ENCODE data around the gene CDC45.

Gene CDC45

GRCh38 chr22:19520566-19521305 is 41.0 kb downstream of the CDC45 start:
- Histone ChIP-seq H3K9me3 (ENCODE audit: control insufficient read depth in 5 of 5, low read length in 5 of 5) (no peaks in the 10 kb centered on the region), H3K36me3 (ENCODE audit: control insufficient read depth in 5 of 5, insufficient read depth in 5 of 5, low read length in 5 of 5) (peaks cover 0 to 10% (median 0%) of the 10 kb centered on the region in 5 donors), H3K9ac (ENCODE audit: low read length in 5 of 5) (peak overlapping the region in 2 of 5 donors; percentile 16 to 90), H3K4me3 (ENCODE audit: low read depth in 1 of 5, low read length in 5 of 5) (peak overlapping the region; percentile 5 to 79 (median 67)), H3K27ac (ENCODE audit: low read depth, low read length) (peak overlapping the region; percentile 88), H3K27me3 (ENCODE audit: control insufficient read depth in 5 of 5, insufficient read depth in 4 of 5, low read length in 5 of 5) (peaks cover 14 to 35% (median 24%) of the 10 kb centered on the region in 5 donors), H3K4me1 (ENCODE audit: control insufficient read depth in 5 of 5, insufficient read depth in 5 of 5, low read length in 5 of 5) (peaks cover 0 to 37% (median 13%) of the 10 kb centered on the region in 5 donors)

- Histone ChIP-seq H3K4me1 (ENCODE audit: control insufficient read depth in 5 of 5, insufficient read depth in 5 of 5, low read length in 5 of 5) (peaks cover 2 to 53% (median 19%) of the 10 kb centered on the region in 5 donors), H3K9me3 (ENCODE audit: control insufficient read depth in 5 of 5, low read length in 5 of 5) (no peaks in the 10 kb centered on the region), H3K27me3 (ENCODE audit: control insufficient read depth in 5 of 5, insufficient read depth in 4 of 5, low read length in 5 of 5) (peaks cover 14 to 40% (median 30%) of the 10 kb centered on the region in 5 donors), H3K4me3 (ENCODE audit: low read depth in 1 of 5, low read length in 5 of 5) (peak overlapping the region; percentile 26 to 79 (median 67)), H3K9ac (ENCODE audit: low read length in 5 of 5) (peak overlapping the region in 4 of 5 donors; percentile 6 to 90 (median 54)), H3K36me3 (ENCODE audit: control insufficient read depth in 5 of 5, insufficient read depth in 5 of 5, low read length in 5 of 5) (peaks cover 0 to 10% (median 0%) of the 10 kb centered on the region in 5 donors), H3K27ac (ENCODE audit: low read depth, low read length) (peak overlapping the region; percentile 88)
These were observed 42.6 kb downstream of the CDC45 start for GRCh38 chr22:19522190-19522880.

DNA sequence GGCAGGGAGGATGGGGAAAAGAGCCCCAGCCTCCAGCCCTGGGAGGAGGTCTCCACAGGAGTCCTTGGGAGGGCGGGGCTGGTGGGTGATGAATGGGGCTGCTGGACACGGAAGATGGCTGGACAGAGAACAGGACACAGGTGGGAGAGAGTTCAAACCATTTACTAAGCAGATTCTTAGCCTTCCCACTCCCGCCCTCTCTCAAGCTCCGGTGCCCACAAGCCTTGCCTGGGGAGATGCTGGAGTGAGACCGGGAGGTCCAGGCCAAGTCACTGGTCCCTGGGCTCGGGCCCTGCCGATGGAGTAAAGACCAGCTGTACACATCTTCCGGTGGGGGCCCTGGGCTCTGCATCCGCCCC is 43.1 kb downstream of the CDC45 start:
- H3K27ac ChIP-seq (ENCODE audit: low read depth, low read length), result peak overlapping the region; percentile 88
- H3K27me3 ChIP-seq (ENCODE audit: control insufficient read depth in 5 of 5, insufficient read depth in 4 of 5, low read length in 5 of 5), result peaks cover 14 to 40% (median 30%) of the 10 kb centered on the region in 5 donors
- H3K36me3 ChIP-seq (ENCODE audit: control insufficient read depth in 5 of 5, insufficient read depth in 5 of 5, low read length in 5 of 5), result peaks cover 0 to 10% (median 0%) of the 10 kb centered on the region in 5 donors
- H3K4me1 ChIP-seq (ENCODE audit: control insufficient read depth in 5 of 5, insufficient read depth in 5 of 5, low read length in 5 of 5), result peaks cover 2 to 58% (median 19%) of the 10 kb centered on the region in 5 donors
- peak overlapping the region; percentile 26 to 79 (median 67) for H3K4me3 ChIP-seq (ENCODE audit: low read depth in 1 of 5, low read length in 5 of 5)
- H3K9me3 ChIP-seq (ENCODE audit: control insufficient read depth in 5 of 5, low read length in 5 of 5), result no peaks in the 10 kb centered on the region
- H3K9ac ChIP-seq (ENCODE audit: low read length in 5 of 5), result peak overlapping the region in 3 of 5 donors; percentile 6 to 90 (median 60)

GRCh38 chr22:19523240-19524169 is 43.8 kb downstream of the CDC45 start:
- peaks cover 14 to 41% (median 33%) of the 10 kb centered on the region in 5 donors for H3K27me3 ChIP-seq (ENCODE audit: control insufficient read depth in 5 of 5, insufficient read depth in 4 of 5, low read length in 5 of 5)
- no peaks in the 10 kb centered on the region for H3K9me3 ChIP-seq (ENCODE audit: control insufficient read depth in 5 of 5, low read length in 5 of 5)
- peaks cover 0 to 10% (median 0%) of the 10 kb centered on the region in 5 donors for H3K36me3 ChIP-seq (ENCODE audit: control insufficient read depth in 5 of 5, insufficient read depth in 5 of 5, low read length in 5 of 5)
- peaks cover 2 to 63% (median 19%) of the 10 kb centered on the region in 5 donors for H3K4me1 ChIP-seq (ENCODE audit: control insufficient read depth in 5 of 5, insufficient read depth in 5 of 5, low read length in 5 of 5)
- H3K4me3 ChIP-seq (ENCODE audit: low read depth in 1 of 5, low read length in 5 of 5), result peak overlapping the region; percentile 40 to 79 (median 67)
- peak overlapping the region; percentile 88 for H3K27ac ChIP-seq (ENCODE audit: low read depth, low read length)
- H3K9ac ChIP-seq (ENCODE audit: low read length in 5 of 5), result peak overlapping the region in 3 of 5 donors; percentile 42 to 90 (median 60)

DNA sequence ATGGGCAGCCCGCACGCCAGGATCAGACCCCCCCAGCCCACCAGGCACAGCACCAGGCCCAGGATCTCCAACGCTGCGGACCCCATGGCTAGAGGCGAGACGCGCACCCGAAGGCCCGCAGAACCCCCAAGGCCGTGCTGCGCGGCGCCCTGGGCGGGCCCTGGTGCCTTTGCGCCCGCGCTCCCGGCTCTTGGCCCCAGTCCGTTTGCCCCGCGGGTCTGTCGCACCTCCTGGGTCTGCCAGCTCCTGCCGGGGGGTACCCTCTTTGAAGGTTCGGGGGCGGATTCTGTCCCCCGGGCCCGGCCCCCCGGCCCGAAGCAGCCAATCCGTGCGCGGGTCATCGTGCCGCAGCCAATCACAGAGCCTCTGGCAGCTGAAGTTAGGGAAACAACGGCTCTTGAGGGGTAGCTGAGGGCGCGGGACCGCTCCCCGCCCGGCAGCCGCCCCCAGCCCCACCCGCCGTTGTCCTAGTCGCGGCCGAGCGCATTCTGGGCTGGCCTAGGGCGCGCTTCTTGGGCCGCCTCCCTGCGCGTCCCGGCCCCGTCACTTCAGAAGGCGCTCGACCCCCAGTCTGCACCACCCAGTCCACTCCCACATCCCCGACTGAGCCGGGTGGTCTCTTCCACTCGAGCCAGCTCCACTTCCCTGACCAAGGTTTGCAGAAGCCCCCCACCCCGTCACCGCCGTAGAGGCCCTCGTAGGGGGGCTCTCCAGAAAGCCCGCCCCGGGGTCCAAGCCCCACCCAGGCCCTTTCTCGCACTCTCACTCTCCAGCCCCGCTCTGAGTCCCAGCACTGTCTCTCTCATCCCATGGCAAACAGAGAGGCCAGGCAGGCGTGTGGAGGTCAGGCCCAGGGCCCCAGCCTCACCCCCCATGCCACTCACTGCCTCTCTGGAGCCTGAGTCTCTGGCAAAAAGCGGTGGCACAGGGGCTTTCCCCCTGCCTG is 44.7 kb downstream of the CDC45 start, which contains the start of gene CLDN5:
TSS of gene CLDN5 (minus strand) at position 241 of the 946 bp plus-strand sequence. CDS start at position 86, 155 bp downstream.
- Histone ChIP-seq H3K4me1 (ENCODE audit: control insufficient read depth in 5 of 5, insufficient read depth in 5 of 5, low read length in 5 of 5) (peaks cover 2 to 57% (median 19%) of the 10 kb centered on the region in 5 donors), H3K9me3 (ENCODE audit: control insufficient read depth in 5 of 5, low read length in 5 of 5) (no peaks in the 10 kb centered on the region), H3K36me3 (ENCODE audit: control insufficient read depth in 5 of 5, insufficient read depth in 5 of 5, low read length in 5 of 5) (peaks cover 0 to 10% (median 0%) of the 10 kb centered on the region in 5 donors), H3K4me3 (ENCODE audit: low read depth in 1 of 5, low read length in 5 of 5) (peak within 1 kb of the TSS in 4 of 5 donors; percentile 40 to 79 (median 70)), H3K27me3 (ENCODE audit: control insufficient read depth in 5 of 5, insufficient read depth in 4 of 5, low read length in 5 of 5) (peaks cover 14 to 41% (median 33%) of the 10 kb centered on the region in 5 donors), H3K27ac (ENCODE audit: low read depth, low read length) (peak within 1 kb of the TSS; percentile 88), H3K9ac (ENCODE audit: low read length in 5 of 5) (peak within 1 kb of the TSS in 3 of 5 donors; percentile 60 to 90 (median 69))

GRCh38 chr22:19525116-19525660 is 45.5 kb downstream of the CDC45 start:
- no peaks in the 10 kb centered on the region for H3K9me3 ChIP-seq (ENCODE audit: control insufficient read depth in 5 of 5, low read length in 5 of 5)
- peak overlapping the region; percentile 88 for H3K27ac ChIP-seq (ENCODE audit: low read depth, low read length)
- peaks cover 2 to 50% (median 19%) of the 10 kb centered on the region in 5 donors for H3K4me1 ChIP-seq (ENCODE audit: control insufficient read depth in 5 of 5, insufficient read depth in 5 of 5, low read length in 5 of 5)
- H3K27me3 ChIP-seq (ENCODE audit: control insufficient read depth in 5 of 5, insufficient read depth in 4 of 5, low read length in 5 of 5), result peaks cover 14 to 41% (median 33%) of the 10 kb centered on the region in 5 donors
- peak overlapping the region in 3 of 5 donors; percentile 31 to 73 (median 69) for H3K9ac ChIP-seq (ENCODE audit: low read length in 5 of 5)
- H3K36me3 ChIP-seq (ENCODE audit: control insufficient read depth in 5 of 5, insufficient read depth in 5 of 5, low read length in 5 of 5), result peaks cover 0 to 10% (median 0%) of the 10 kb centered on the region in 5 donors
- H3K4me3 ChIP-seq (ENCODE audit: low read depth in 1 of 5, low read length in 5 of 5), result peak overlapping the region in 3 of 5 donors; percentile 59 to 73 (median 67)

DNA sequence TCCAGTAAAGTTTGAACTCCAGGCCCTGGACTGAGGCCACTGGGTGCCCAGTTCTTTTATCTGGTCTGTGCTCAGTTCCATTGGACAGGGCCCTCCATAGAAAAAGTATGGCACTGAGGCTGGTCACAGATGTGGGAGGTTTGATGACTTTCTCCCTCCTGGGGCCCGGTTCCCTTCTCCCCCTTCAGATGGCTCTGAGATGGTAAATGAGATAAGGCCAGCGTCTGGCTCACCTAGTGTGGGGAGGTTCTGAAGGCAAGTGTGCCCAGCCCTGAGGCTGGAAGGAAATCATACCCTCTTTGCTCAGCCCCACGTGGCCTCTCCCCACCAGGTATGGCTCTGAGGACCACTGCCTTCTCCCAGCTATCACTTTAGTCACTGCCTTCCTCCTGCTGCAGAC is 45.9 kb downstream of the CDC45 start:
- Histone ChIP-seq H3K27ac (ENCODE audit: low read depth, low read length) (peak overlapping the region; percentile 88), H3K9me3 (ENCODE audit: control insufficient read depth in 5 of 5, low read length in 5 of 5) (no peaks in the 10 kb centered on the region), H3K27me3 (ENCODE audit: control insufficient read depth in 5 of 5, insufficient read depth in 4 of 5, low read length in 5 of 5) (peaks cover 14 to 41% (median 35%) of the 10 kb centered on the region in 5 donors), H3K9ac (ENCODE audit: low read length in 5 of 5) (peak overlapping the region in 1 of 5 donors; percentile 31), H3K4me3 (ENCODE audit: low read depth in 1 of 5, low read length in 5 of 5) (peak overlapping the region in 1 of 5 donors; percentile 73), H3K4me1 (ENCODE audit: control insufficient read depth in 5 of 5, insufficient read depth in 5 of 5, low read length in 5 of 5) (peaks cover 2 to 46% (median 19%) of the 10 kb centered on the region in 5 donors), H3K36me3 (ENCODE audit: control insufficient read depth in 5 of 5, insufficient read depth in 5 of 5, low read length in 5 of 5) (peaks cover 0 to 10% (median 0%) of the 10 kb centered on the region in 5 donors)

DNA sequence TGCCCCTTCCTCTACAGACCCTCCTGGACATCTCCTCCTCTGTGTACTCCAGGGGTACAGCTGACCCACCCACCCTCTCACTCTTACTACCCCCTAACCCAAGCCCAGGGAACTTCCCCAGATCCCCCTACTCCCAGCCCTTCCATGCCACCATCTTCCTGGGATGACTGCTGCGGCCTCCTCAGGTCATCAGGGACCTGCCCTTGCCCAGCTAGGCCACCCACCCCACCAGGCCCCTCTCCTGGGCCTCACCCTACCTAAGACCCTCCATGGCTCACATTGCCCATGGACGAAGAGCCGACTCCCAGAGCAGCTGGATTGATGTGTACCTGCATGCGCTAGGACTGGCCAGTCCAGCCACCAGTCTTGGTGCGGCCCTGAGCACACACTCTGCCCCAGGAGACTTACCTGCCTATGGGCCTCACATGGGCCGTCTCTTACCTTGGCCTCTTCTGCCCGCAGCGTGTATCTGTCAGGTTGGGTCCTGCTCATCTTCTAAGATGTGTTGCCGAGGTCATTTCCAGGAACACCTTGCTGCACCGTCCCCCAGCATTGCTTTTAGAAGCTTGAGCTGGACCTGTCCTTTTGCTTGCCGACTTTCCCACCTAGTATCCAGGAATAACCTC is 46.5 kb downstream of the CDC45 start:
- Histone ChIP-seq H3K9ac (ENCODE audit: low read length in 5 of 5) (peak overlapping the region in 1 of 5 donors; percentile 28), H3K36me3 (ENCODE audit: control insufficient read depth in 5 of 5, insufficient read depth in 5 of 5, low read length in 5 of 5) (peaks cover 0 to 8% (median 0%) of the 10 kb centered on the region in 5 donors), H3K27ac (ENCODE audit: low read depth, low read length) (peak overlapping the region; percentile 88), H3K9me3 (ENCODE audit: control insufficient read depth in 5 of 5, low read length in 5 of 5) (no peaks in the 10 kb centered on the region), H3K4me1 (ENCODE audit: control insufficient read depth in 5 of 5, insufficient read depth in 5 of 5, low read length in 5 of 5) (peaks cover 2 to 43% (median 19%) of the 10 kb centered on the region in 5 donors), H3K4me3 (ENCODE audit: low read depth in 1 of 5, low read length in 5 of 5) (no peak overlapping the region), H3K27me3 (ENCODE audit: control insufficient read depth in 5 of 5, insufficient read depth in 4 of 5, low read length in 5 of 5) (peaks cover 14 to 41% (median 37%) of the 10 kb centered on the region in 5 donors)
